OCI-LY1 (cell line): ENCODE measurements around the gene INTS6.

Experiments used
- EZH2 ChIP-seq: fragments of 200-600 bp; sonication (generic), shearing (Covaris generic); IDR thresholded peaks from 2 replicates; pipeline ENCODE4 v1.8.0; 2017; ENCODE audit warnings: borderline replicate concordance, mixed run types, mild to moderate bottlenecking, antibody characterized with exemption, low read length, moderate library complexity, mixed read lengths
- TF ChIP-seq, protein P1 (sequence below): fragments of 200-600 bp; sonication (generic), shearing (Covaris generic); IDR thresholded peaks from 2 replicates; pipeline ENCODE4 v1.5.1; 2017; ENCODE audit warnings: mild to moderate bottlenecking, antibody characterized with exemption, low read length, moderate library complexity, mixed read lengths

DNA sequence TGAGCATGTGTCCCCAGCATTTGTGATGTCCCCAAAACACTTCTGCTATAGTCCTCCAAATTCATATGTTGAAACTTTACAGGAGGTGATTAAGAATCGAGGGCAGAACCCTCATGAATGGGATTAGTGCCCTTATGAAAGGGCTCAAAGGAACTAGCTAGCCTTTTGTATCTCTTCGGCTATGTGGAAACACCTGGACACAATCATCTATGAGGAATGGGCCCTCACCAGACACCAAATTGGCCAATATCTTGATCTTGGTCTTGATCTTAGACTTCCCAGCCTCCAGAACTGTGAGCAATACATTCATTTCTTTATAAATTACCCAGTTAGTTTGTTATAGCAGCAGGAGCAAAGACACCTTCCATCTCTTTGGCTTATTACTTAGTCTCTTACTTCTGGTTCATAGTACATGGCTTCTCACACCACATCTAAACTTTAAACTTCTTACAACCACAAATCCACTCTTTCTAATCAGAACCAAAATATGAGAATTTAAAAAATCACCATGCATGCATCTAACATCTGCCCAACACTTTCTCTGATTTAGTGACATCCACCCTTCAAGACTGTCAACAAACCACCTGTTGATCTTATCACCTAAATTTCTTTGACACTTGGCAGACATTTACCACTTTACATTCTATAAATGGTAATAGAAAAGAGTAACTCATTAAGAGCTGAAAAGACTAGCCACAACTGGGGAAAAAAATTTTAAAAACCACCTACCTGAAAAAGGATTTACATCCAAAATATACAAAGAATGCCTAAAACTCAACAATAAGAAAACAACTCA is 120.1 kb downstream of the INTS6 start:
- TF ChIP-seq, protein P1, sequence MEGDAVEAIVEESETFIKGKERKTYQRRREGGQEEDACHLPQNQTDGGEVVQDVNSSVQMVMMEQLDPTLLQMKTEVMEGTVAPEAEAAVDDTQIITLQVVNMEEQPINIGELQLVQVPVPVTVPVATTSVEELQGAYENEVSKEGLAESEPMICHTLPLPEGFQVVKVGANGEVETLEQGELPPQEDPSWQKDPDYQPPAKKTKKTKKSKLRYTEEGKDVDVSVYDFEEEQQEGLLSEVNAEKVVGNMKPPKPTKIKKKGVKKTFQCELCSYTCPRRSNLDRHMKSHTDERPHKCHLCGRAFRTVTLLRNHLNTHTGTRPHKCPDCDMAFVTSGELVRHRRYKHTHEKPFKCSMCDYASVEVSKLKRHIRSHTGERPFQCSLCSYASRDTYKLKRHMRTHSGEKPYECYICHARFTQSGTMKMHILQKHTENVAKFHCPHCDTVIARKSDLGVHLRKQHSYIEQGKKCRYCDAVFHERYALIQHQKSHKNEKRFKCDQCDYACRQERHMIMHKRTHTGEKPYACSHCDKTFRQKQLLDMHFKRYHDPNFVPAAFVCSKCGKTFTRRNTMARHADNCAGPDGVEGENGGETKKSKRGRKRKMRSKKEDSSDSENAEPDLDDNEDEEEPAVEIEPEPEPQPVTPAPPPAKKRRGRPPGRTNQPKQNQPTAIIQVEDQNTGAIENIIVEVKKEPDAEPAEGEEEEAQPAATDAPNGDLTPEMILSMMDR: no peak
- TF ChIP-seq EZH2: no peak
